Psoas muscle (tissue), 8 donors: ENCODE measurements around the gene NXPE1. TPM values are rescaled to one million over a fixed set of nuclear protein-coding genes. Genes with fewer than 3 reads are reported as not detected.

Experiments used
- ATAC-seq, 4 donors: fragments of 200-7000 bp; cut with Tn5 transposase; one replicate each; pipeline ENCODE4 v1.9.1; 2020; ENCODE audit warnings: moderate library complexity in 3 of 4, mild to moderate bottlenecking in 2 of 4
- DNase-seq, 2 donors: peaks; one replicate each; pipeline ENCODE4 v3.0.0-alpha.2; 2020
- H3K27ac ChIP-seq: fragments of 200-600 bp; one replicate; pipeline ENCODE4 v1.8.0; 2022
- H3K27me3 ChIP-seq, 3 donors: fragments of 200-600 bp in 1 of 3; one replicate each; pipeline versions ENCODE4 v1.6.1 to v1.8.0; 2013 to 2022; ENCODE audit warnings: low read length in 2 of 3, mild to moderate bottlenecking in 2 of 3, moderate library complexity in 1 of 3; ENCODE audit not compliant: insufficient read depth in 3 of 3
- H3K36me3 ChIP-seq, 2 donors: fragments of 200-600 bp in 1 of 2; one replicate each; pipeline versions ENCODE4 v1.6.1 to v1.8.0; 2013 to 2022; ENCODE audit warnings: low read depth in 1 of 2, mild to moderate bottlenecking in 1 of 2, moderate library complexity in 1 of 2; ENCODE audit not compliant: insufficient read depth in 1 of 2
- H3K4me1 ChIP-seq: fragments of 200-600 bp; one replicate; pipeline ENCODE4 v1.8.0; 2022
- H3K4me3 ChIP-seq: fragments of 200-600 bp; one replicate; pipeline ENCODE4 v1.8.0; 2022; ENCODE audit warnings: mild to moderate bottlenecking
- H3K9me3 ChIP-seq: fragments of 200-600 bp; one replicate; pipeline ENCODE4 v1.8.0; 2022
- CTCF ChIP-seq: fragments of 200-600 bp; IDR thresholded peaks from one replicate; pipeline ENCODE4 v1.8.0; 2022; ENCODE audit warnings: antibody characterized with exemption
- WGBS, 3 donors: extraction: QIAGEN DNeasy Blood & Tissue Kit; methylation state at CpG; one replicate each; pipeline versions ENCODE4 v1.1.6 to v1.1.7; 2013; 5-methylcytosine and 5-hydroxymethylcytosine counted together
- intact Hi-C, 2 donors: fragments of 100-400 bp; cut with DNase I; formaldehyde crosslinking; loops; one replicate each; pipeline versions ENCODE4 v1.11.0 to v1.14.2; 2022
- polyA plus RNA-seq, 3 donors: library from polyadenylated mRNA; stranded (reverse); fragments of 200-250 nt; gene quantifications; one replicate each; pipeline ENCODE4 v1.2.3, GENCODE V29; 2013
- total RNA-seq, 4 donors: library from RNA; stranded (reverse); fragmentation: NEBNext Ultra II Directional in 2 of 4; extraction: Animal tissue kit (Norgen Biotek cat#: 25700) in 2 of 4; gene quantifications; one replicate each; pipeline versions ENCODE4 v1.2.1 to v1.2.4, GENCODE V29; 2021 to 2023
- donor health status: healthy with polysubstance abuse.
- donor health status: DM: no; HTN: no; CAD: no; lungs with moderate emphysema.
- donor health status: Bipolar disorder and iron deficiency.
- donor health status: healthy.
- donor health status: DM: yes; HTN: yes; CAD: no.
- donor health status: DM: no; HTN: no; CAD: no.
- donor health status: DM: no; HTN: no; CAD: no.
- donor health status: DM: yes; HTN: yes; CAD: no.

Gene NXPE1
- total and polyA plus RNA-seq, 7 donors = 0.08 to 0.39 (median 0.20) TPM; not detected in 3

GRCh38 chr11:114564831-114565230, 5.2 kb upstream of the NXPE1 start:
- no peak for ATAC-seq
- 48 to 67% (median 67%) methylated on average over 1 of the region's 1 CpG for WGBS, 3 donors
- Histone ChIP-seq H3K27me3 (no peaks in the 10 kb centered on the region), H3K27ac (no peak overlapping the region), H3K4me1 (no peaks in the 10 kb centered on the region), H3K36me3 (no peaks in the 10 kb centered on the region), H3K9me3 (no peaks in the 10 kb centered on the region), H3K4me3 (no peak overlapping the region)
- no peak for TF ChIP-seq CTCF
- intact Hi-C loops = no loop called here
- DNase-seq = no peak

- H3K9me3 ChIP-seq = no peaks in the 10 kb centered on the region
- no peak for TF ChIP-seq CTCF
- H3K36me3 ChIP-seq = no peaks in the 10 kb centered on the region
- H3K4me3 ChIP-seq = no peak overlapping the region
- DNase-seq (no peak), ATAC-seq (no peak)
- intact Hi-C loops = no loop called here
- no peak overlapping the region for H3K27ac ChIP-seq
- no peaks in the 10 kb centered on the region for H3K4me1 ChIP-seq
- no peaks in the 10 kb centered on the region for H3K27me3 ChIP-seq
- 83 to 87% (median 83%) methylated on average over 2 of the region's 2 CpGs for WGBS, 3 donors
These were observed 3.4 kb upstream of the NXPE1 start for GRCh38 chr11:114563077-114563476.

GRCh38 chr11:114562166-114562916, 2.7 kb upstream of the NXPE1 start:
- ATAC-seq = no peak
- no peak overlapping the region for H3K27ac ChIP-seq
- H3K27me3 ChIP-seq = no peaks in the 10 kb centered on the region
- TF ChIP-seq CTCF = no peak
- DNase-seq = no peak
- H3K36me3 ChIP-seq = no peaks in the 10 kb centered on the region
- no peak overlapping the region for H3K4me3 ChIP-seq
- no peaks in the 10 kb centered on the region for H3K4me1 ChIP-seq
- intact Hi-C loops = no loop called here
- no peaks in the 10 kb centered on the region for H3K9me3 ChIP-seq
- 47 to 62% (median 56%) methylated on average over 3 of the region's 3 CpGs for WGBS, 3 donors

- TF ChIP-seq CTCF = no peak
- 48 to 61% (median 51%) methylated on average over 1 of the region's 1 CpG for WGBS, 3 donors
- intact Hi-C loops = no loop called here
These were observed 3.5 kb downstream of the NXPE1 start for GRCh38 chr11:114556135-114556534.

GRCh38 chr11:114553642-114554041, 6.0 kb downstream of the NXPE1 start:
- intact Hi-C loops = no loop called here
- TF ChIP-seq CTCF = no peak
- Histone ChIP-seq H3K4me1 (no peaks in the 10 kb centered on the region), H3K27me3 (no peaks in the 10 kb centered on the region), H3K27ac (peak overlapping the region; percentile 33), H3K36me3 (no peaks in the 10 kb centered on the region), H3K4me3 (no peak overlapping the region), H3K9me3 (no peaks in the 10 kb centered on the region)
- WGBS, 3 donors = 65 to 83% (median 76%) methylated on average over 2 of the region's 2 CpGs
- ATAC-seq (peak; percentile 49 to 79 (median 62)), DNase-seq (no peak)

More at GRCh38 chr11:114556135-114556534, 3.5 kb downstream of the NXPE1 start:
- no peaks in the 10 kb centered on the region for H3K27me3 ChIP-seq
- no peaks in the 10 kb centered on the region for H3K4me1 ChIP-seq
- H3K9me3 ChIP-seq = no peaks in the 10 kb centered on the region
- no peaks in the 10 kb centered on the region for H3K36me3 ChIP-seq
- H3K4me3 ChIP-seq = no peak overlapping the region
- DNase-seq (no peak), ATAC-seq (no peak)
- H3K27ac ChIP-seq = no peak overlapping the region
